ENCODE results near the gene GPATCH2L.
A peak's percentile ranks its signal among the peaks of the same experiment; 100 is the strongest.

GPATCH2L gene

DNA sequence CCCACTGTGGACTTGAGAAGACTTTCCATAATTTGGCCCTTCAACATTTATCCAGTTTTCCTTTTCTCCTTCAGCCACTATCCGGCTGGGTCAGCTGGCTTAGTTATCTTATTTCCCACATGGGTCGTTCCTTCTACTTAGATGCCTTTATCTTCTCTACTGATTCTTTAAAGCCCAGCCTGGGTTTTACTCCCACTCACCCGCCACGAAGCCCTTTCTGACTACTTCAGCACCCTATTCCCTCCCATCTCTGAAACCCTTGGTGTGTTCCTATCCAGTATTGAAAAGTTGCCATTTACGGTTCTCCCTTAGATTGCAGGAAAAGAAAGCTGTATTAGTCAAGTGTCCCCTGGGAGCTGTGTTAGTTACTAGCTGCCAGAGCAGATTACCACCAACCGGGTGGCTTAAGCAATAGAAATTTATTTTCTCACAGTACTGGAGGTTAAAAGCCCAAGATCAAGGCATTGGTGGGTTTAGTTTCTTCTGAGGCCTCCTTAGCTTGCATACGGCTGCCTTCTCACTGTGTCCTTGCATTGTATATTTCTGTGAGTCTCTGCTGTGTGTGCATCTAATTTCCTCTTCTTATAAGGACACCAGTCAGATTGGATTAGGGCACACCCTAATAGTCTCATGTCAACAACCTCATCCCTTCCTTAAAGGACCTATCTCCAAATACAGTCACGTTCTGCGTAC lies 105.5 kb downstream of the GPATCH2L start:
- DNase-seq (ENCODE audit: low read depth) = peak; percentile 22

DNA sequence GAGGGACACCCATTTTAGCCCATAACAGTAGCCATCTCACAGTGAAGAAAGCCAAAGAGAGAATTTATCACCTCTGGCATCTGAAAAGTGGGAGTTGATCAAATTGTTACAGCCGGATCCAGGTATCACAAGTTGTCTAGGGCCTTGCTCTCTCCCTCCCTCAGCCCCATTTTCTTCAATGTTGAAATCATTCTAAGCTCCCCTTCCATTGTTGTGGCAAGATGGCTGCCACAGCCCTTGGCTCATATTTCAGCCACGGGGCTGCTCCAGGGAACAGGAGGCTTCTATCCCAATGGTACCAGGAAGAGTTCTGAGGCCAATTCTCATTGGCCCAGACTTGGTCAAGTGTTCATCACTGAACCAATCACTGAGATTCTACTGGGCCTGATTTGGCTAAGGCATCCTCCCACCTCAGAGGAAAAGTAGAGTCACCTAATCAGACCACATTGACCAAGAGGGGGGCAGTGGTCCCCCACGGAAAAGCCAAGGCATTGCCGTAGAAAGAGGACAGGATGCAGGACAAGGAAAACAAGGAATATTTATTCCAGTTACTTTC lies 106.2 kb downstream of the GPATCH2L start:
- no peak for DNase-seq (ENCODE audit: low read depth)

DNA sequence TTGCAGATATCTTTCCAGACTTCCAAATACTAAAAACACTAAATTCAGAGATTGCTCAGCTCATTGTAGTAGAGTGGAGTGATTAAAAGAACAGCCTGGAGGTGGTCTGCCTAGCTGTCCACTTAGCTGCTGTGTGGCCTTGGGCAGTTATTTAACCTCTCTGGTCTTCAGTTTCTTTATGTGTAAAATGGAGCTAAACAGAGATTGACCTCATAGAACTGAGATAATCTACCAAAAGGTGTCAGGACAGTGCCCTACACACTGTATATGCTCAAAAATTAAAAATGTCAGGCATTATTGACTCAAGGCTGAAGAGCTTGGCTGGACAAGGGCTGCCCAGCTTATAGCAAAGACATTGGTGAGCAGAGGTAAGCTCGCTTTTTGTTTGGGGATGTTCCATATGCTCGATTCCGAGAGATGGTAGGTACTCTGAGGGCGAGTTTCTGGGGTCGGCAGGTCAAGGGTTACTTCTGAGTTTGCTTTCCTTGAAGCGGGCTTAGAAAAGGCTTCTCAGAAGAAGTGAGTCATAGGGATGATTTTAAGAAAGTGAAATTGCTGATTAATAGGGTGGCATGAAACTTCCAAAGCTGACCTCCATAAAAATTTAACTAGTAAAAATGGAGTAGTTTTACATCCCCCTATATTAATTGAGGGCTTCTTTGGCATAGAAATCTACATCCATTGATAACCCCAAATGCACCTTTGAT lies 107.5 kb downstream of the GPATCH2L start:
- no peak for DNase-seq (ENCODE audit: low read depth)

DNA sequence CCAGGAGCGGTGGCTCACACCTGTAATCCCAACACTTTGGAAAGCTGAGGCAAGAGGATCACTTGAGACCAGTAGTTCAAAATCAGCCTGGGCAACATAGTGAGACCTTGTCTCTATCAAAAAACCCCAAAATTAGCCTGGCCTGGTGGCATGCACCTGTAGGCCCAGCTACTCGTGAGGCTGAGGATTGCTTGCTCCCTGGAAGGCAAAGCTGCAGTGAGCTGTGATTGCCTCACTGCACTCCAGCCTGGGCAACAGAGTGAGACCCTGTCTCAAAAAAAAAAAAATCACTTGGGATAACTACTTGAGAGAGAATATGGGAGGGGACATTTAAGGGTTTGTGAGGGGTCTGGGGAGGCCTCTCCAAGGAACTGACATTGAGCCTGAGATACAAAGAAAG lies 109.0 kb downstream of the GPATCH2L start:
- no peak for DNase-seq (ENCODE audit: low read depth)

DNA sequence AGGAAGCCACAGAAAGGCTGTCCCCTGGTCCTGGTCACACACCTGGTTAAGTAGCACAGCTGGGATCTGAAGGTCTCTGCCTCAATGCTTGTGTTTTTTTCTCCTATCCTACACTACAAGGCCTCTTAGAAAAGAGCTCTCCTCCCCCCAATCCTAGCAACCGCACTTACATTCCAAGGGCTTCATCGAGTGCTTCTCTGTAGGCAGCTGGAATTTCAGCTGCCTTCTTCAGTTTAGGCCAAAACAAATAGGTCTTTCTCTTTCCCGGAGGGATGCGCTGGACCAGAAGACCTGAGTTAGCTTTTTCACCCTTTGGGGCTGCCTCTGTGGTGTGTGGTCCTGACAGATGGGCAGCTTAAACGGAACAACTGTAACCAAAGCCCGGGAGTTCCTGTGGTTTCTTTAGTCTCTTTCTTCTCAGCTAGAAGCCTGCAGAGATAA lies 109.7 kb downstream of the GPATCH2L start:
- no peak for DNase-seq (ENCODE audit: low read depth)

DNA sequence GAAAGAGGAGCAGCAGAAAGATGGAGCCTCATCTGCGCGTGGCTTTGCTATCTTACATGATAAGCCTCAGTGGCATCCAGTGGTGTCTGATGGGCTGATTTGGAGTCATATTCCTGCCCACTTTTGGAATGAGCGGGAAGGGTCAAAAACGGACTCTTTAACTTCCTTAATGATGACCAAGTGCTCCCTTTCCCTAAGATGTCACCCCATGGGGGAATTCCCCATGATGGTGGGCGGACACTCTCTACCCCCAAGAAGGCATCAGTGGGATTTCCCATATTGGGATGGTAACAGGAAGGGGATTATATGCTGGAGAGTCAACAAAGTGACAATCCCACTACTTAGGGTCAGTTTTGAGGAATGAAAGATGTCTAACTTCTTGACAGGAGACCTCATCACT lies 110.9 kb downstream of the GPATCH2L start:
- DNase-seq (ENCODE audit: low read depth) = no peak
